ENCODE results near the gene RABL3.

GRCh38 chr3:120743556-120744195, 1.4 kb upstream of the RABL3 start:
- TF ChIP-seq, protein P1, sequence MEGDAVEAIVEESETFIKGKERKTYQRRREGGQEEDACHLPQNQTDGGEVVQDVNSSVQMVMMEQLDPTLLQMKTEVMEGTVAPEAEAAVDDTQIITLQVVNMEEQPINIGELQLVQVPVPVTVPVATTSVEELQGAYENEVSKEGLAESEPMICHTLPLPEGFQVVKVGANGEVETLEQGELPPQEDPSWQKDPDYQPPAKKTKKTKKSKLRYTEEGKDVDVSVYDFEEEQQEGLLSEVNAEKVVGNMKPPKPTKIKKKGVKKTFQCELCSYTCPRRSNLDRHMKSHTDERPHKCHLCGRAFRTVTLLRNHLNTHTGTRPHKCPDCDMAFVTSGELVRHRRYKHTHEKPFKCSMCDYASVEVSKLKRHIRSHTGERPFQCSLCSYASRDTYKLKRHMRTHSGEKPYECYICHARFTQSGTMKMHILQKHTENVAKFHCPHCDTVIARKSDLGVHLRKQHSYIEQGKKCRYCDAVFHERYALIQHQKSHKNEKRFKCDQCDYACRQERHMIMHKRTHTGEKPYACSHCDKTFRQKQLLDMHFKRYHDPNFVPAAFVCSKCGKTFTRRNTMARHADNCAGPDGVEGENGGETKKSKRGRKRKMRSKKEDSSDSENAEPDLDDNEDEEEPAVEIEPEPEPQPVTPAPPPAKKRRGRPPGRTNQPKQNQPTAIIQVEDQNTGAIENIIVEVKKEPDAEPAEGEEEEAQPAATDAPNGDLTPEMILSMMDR (IDR thresholded peaks at IDR 0.05), result no peak
- TF ChIP-seq, protein P2, sequence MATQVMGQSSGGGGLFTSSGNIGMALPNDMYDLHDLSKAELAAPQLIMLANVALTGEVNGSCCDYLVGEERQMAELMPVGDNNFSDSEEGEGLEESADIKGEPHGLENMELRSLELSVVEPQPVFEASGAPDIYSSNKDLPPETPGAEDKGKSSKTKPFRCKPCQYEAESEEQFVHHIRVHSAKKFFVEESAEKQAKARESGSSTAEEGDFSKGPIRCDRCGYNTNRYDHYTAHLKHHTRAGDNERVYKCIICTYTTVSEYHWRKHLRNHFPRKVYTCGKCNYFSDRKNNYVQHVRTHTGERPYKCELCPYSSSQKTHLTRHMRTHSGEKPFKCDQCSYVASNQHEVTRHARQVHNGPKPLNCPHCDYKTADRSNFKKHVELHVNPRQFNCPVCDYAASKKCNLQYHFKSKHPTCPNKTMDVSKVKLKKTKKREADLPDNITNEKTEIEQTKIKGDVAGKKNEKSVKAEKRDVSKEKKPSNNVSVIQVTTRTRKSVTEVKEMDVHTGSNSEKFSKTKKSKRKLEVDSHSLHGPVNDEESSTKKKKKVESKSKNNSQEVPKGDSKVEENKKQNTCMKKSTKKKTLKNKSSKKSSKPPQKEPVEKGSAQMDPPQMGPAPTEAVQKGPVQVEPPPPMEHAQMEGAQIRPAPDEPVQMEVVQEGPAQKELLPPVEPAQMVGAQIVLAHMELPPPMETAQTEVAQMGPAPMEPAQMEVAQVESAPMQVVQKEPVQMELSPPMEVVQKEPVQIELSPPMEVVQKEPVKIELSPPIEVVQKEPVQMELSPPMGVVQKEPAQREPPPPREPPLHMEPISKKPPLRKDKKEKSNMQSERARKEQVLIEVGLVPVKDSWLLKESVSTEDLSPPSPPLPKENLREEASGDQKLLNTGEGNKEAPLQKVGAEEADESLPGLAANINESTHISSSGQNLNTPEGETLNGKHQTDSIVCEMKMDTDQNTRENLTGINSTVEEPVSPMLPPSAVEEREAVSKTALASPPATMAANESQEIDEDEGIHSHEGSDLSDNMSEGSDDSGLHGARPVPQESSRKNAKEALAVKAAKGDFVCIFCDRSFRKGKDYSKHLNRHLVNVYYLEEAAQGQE (IDR thresholded peaks at IDR 0.05; ENCODE audit: low read depth, low read length), result no peak
- no peak for TF ChIP-seq SIN3A (IDR thresholded peaks at IDR 0.05; ENCODE audit: borderline replicate concordance, low read depth, low read length)
- no peak for TF ChIP-seq ELF1 (IDR thresholded peaks at IDR 0.05)
- TF ChIP-seq, protein P3, sequence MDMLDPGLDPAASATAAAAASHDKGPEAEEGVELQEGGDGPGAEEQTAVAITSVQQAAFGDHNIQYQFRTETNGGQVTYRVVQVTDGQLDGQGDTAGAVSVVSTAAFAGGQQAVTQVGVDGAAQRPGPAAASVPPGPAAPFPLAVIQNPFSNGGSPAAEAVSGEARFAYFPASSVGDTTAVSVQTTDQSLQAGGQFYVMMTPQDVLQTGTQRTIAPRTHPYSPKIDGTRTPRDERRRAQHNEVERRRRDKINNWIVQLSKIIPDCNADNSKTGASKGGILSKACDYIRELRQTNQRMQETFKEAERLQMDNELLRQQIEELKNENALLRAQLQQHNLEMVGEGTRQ (IDR thresholded peaks at IDR 0.05; ENCODE audit: borderline replicate concordance, low read depth, low read length), result no peak
- TF ChIP-seq RAD21 (IDR thresholded peaks at IDR 0.05; ENCODE audit: low read length), result no peak
- TF ChIP-seq RCOR1 (IDR thresholded peaks at IDR 0.05; ENCODE audit: low read length), result no peak
- TF ChIP-seq MXI1 (IDR thresholded peaks at IDR 0.05; ENCODE audit: low read depth, low read length), result no peak
- no peak for TF ChIP-seq TAF1 (IDR thresholded peaks at IDR 0.05; ENCODE audit: borderline replicate concordance, low read depth, low read length)
- TF ChIP-seq POLR2AphosphoS5 (IDR thresholded peaks at IDR 0.05; ENCODE audit: low read depth, low read length), result no peak
- TF ChIP-seq, protein P4, sequence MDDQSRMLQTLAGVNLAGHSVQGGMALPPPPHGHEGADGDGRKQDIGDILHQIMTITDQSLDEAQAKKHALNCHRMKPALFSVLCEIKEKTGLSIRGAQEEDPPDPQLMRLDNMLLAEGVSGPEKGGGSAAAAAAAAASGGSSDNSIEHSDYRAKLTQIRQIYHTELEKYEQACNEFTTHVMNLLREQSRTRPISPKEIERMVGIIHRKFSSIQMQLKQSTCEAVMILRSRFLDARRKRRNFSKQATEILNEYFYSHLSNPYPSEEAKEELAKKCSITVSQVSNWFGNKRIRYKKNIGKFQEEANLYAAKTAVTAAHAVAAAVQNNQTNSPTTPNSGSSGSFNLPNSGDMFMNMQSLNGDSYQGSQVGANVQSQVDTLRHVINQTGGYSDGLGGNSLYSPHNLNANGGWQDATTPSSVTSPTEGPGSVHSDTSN (IDR thresholded peaks at IDR 0.05), result no peak
